GM23248 (cell line): ENCODE results near the gene RTN4RL2. TPM values are rescaled to one million over a fixed set of nuclear protein-coding genes. Genes with fewer than 3 reads are reported as not detected.
A peak's percentile ranks its signal among the peaks of the same experiment; 100 is the strongest.

Experiments
- DNase-seq: peaks from one replicate; pipeline ENCODE4 v3.0.0-alpha.2; 2015
- H2AFZ ChIP-seq: fragments of 200-600 bp; sonication (generic); 2 replicates; pipeline ENCODE4 v1.6.1; 2016; ENCODE audit warnings: antibody characterized with exemption
- H3F3A ChIP-seq: fragments of 200-600 bp; sonication (generic); 2 replicates; pipeline ENCODE4 v1.6.1; 2016; ENCODE audit warnings: mild to moderate bottlenecking, antibody characterized with exemption, mixed run types; ENCODE audit not compliant: insufficient read depth
- H3K27ac ChIP-seq: fragments of 200-600 bp; sonication (generic); 2 replicates; pipeline ENCODE4 v1.5.1; 2016; ENCODE audit warnings: mild to moderate bottlenecking
- H3K27me3 ChIP-seq: fragments of 200-600 bp; sonication (generic); replicated peaks from 2 replicates; pipeline ENCODE4 v1.6.1; 2016; ENCODE audit warnings: mild to moderate bottlenecking; ENCODE audit not compliant: insufficient read depth
- H3K36me3 ChIP-seq: fragments of 200-600 bp; sonication (generic); 2 replicates; pipeline ENCODE4 v1.6.1; 2016; ENCODE audit warnings: low read depth, mild to moderate bottlenecking
- H3K4me1 ChIP-seq: fragments of 200-600 bp; sonication (generic); 2 replicates; pipeline ENCODE4 v1.6.1; 2016; ENCODE audit warnings: mild to moderate bottlenecking; ENCODE audit not compliant: insufficient read depth
- H3K4me2 ChIP-seq: fragments of 200-600 bp; sonication (generic); one replicate; pipeline ENCODE4 v1.6.1; 2016; ENCODE audit warnings: mild to moderate bottlenecking; ENCODE audit not compliant: unreplicated experiment
- H3K4me3 ChIP-seq: fragments of 200-600 bp; sonication (generic); 2 replicates; pipeline ENCODE4 v1.5.1; 2016; ENCODE audit warnings: mild to moderate bottlenecking
- H3K79me2 ChIP-seq: fragments of 200-600 bp; sonication (generic); 2 replicates; pipeline ENCODE4 v1.6.1; 2016; ENCODE audit warnings: mild to moderate bottlenecking; ENCODE audit not compliant: insufficient read depth
- H3K9ac ChIP-seq: fragments of 200-600 bp; sonication (generic); 2 replicates; pipeline ENCODE4 v1.6.1; 2016; ENCODE audit warnings: mild to moderate bottlenecking
- H3K9me2 ChIP-seq: fragments of 200-600 bp; sonication (generic); 2 replicates; pipeline ENCODE4 v1.6.1; 2016; ENCODE audit warnings: mixed run types, mild to moderate bottlenecking, moderate library complexity; ENCODE audit not compliant: insufficient read depth
- H3K9me3 ChIP-seq: fragments of 200-600 bp; sonication (generic); one replicate; pipeline ENCODE4 v1.6.1; 2017; ENCODE audit warnings: low read depth
- H4K20me1 ChIP-seq: fragments of 200-600 bp; sonication (generic); 2 replicates; pipeline ENCODE4 v1.6.0; 2016; ENCODE audit not compliant: insufficient read depth
- EZH2 ChIP-seq: fragments of 200-600 bp; sonication (generic); IDR thresholded peaks from 2 replicates; pipeline ENCODE4 v1.6.1; 2018; ENCODE audit warnings: antibody characterized with exemption, mild to moderate bottlenecking; ENCODE audit not compliant: insufficient read depth, poor library complexity, severe bottlenecking
- EZH2phosphoT487 ChIP-seq: fragments of 200-600 bp; sonication (generic); IDR thresholded peaks from 2 replicates; pipeline ENCODE4 v1.6.1; 2018; ENCODE audit warnings: antibody characterized with exemption, moderate library complexity, mild to moderate bottlenecking, low read depth; ENCODE audit not compliant: insufficient read depth
- WGBS, 2 experiments: methylation state at CpG; one replicate each; pipeline ENCODE4 v1.1.6; 2015 to 2017; ENCODE audit warnings: low lambda C conversion rate in 2 of 2, low coverage in 1 of 2; ENCODE audit errors: missing lambda C conversion rate in 2 of 2; 5-methylcytosine and 5-hydroxymethylcytosine counted together
- in situ Hi-C: fragments of 300-500 bp; cut with MboI; formaldehyde crosslinking; loops from 2 replicates; pipeline ENCODE4 v1.15.0; 2020
- polyA plus RNA-seq: library from polyadenylated mRNA; unstranded; fragments of >200 nt; fragmentation: Nextera tagmentation; extraction: Ambion mirVana; gene quantifications from 2 replicates; pipeline ENCODE4 v1.2.1, GENCODE V29; 2016
- total RNA-seq: library from RNA; depleted of rRNA; stranded (reverse); fragments of >200 nt; shearing (Covaris generic); gene quantifications from 2 replicates; pipeline ENCODE4 v1.2.3, GENCODE V29; 2014

RTN4RL2 gene
- total and polyA plus RNA-seq, 2 experiments from 2014 or later = 0.32 to 1.1 TPM

DNA sequence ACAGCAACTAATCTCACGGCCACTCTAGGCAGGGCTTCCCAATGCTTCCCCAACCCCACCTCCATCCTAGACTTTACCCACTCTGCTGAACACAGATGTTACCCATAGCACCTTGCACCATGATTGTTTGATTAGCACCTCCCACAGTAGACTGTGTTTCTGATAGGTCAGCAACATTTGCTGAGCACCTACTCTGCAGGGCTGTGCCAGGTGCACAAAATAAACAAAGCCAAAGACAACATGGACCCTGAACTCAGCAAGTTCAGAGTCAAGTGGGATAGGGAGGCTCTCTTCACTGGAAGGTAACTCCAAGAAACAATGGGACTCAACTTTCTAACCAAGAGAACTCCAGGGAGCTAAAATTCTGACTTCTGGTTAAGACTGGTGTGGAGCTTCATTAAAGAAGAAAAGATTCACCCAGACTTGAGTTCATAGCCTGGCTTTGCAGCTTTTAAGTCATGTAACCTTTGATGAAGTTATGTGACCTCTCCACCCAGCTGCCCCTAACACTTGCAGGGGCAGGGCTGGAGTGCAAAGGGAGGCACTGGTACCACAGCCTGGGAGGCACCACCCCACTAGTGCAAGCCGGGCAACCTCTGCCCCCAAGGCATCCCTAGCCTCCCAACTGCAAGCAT, 6.7 kb upstream of the RTN4RL2 start:
- Histone ChIP-seq H3K4me2 (no peak overlapping the region), H3K4me3 (no peak overlapping the region), H3K79me2 (no peaks in the 10 kb centered on the region), H2AFZ (no peak overlapping the region), H3F3A (no peaks in the 10 kb centered on the region), H3K4me1 (no peaks in the 10 kb centered on the region), H4K20me1 (no peaks in the 10 kb centered on the region), H3K9me2 (no peaks in the 10 kb centered on the region), H3K9ac (no peak overlapping the region), H3K27me3 (peaks cover 3% of the 10 kb centered on the region; the same call in 1 of the 2 replicates), H3K36me3 (no peaks in the 10 kb centered on the region), H3K27ac (no peak overlapping the region), H3K9me3 (no peaks in the 10 kb centered on the region)
- no peak for DNase-seq
- WGBS, 2 experiments = 62 to 64% methylated on average over 2 of the region's 2 CpGs
- TF ChIP-seq EZH2 = no peak
- no peak for TF ChIP-seq EZH2phosphoT487
- in situ Hi-C loops = loop anchor here (10.0 kb wide), 1 partner anchor 71 kb away; no protein-coding TSS in a partner anchor

DNA sequence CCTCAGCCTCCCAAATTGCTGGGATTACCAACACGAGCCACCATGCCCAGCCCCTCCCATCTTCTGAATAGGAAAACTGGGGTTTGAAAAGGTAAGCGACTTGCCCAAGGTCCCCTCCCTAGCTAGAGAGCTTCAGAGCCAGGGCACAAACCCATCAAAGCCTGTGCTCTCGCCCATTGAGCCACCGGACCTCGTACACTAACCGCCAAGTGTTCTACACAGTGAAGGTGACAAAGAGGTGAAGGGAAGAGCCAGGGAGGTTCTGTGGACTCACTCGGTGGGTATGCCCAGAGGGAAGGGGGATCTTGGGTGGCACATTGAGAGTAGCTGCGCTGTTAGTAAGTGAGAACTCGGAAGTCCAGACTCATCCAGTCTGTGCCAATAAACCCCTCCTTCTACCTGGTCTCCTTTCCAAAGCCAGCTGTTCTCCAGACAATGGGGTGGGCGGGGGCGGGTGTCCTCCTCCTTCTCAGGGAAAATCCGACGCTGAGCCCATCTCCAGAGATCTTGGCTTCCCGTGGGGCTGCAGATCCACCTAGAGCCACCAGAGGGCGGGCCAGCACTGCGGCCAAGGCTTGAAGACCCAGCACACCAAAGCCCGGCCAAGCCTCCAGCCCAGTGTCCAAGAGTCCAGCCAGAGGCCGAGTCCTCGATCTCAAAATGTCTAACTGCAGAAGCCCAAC, 3.2 kb upstream of the RTN4RL2 start:
- no peaks in the 10 kb centered on the region for H3K9me2 ChIP-seq
- H3K9me3 ChIP-seq = no peaks in the 10 kb centered on the region
- 8% methylated on average over 18 of the region's 19 CpGs for WGBS, 2 experiments
- no peaks in the 10 kb centered on the region for H3K79me2 ChIP-seq
- no peak overlapping the region for H3K27ac ChIP-seq
- no peaks in the 10 kb centered on the region for H3K36me3 ChIP-seq
- no peaks in the 10 kb centered on the region for H3F3A ChIP-seq
- no peak for TF ChIP-seq EZH2phosphoT487
- no peak for TF ChIP-seq EZH2
- no peak overlapping the region for H2AFZ ChIP-seq
- peak overlapping the region; percentile 33 for H3K4me2 ChIP-seq
- no peaks in the 10 kb centered on the region; the same call in 1 of the 2 replicates for H3K4me1 ChIP-seq
- no peaks in the 10 kb centered on the region for H4K20me1 ChIP-seq
- no peak overlapping the region for H3K4me3 ChIP-seq
- peak; percentile 88 for DNase-seq
- H3K27me3 ChIP-seq = peaks cover 10% of the 10 kb centered on the region
- no peak overlapping the region for H3K9ac ChIP-seq
- in situ Hi-C loops = loop anchor here (10.0 kb wide), 1 partner anchor 68 kb away; no protein-coding TSS in a partner anchor

DNA sequence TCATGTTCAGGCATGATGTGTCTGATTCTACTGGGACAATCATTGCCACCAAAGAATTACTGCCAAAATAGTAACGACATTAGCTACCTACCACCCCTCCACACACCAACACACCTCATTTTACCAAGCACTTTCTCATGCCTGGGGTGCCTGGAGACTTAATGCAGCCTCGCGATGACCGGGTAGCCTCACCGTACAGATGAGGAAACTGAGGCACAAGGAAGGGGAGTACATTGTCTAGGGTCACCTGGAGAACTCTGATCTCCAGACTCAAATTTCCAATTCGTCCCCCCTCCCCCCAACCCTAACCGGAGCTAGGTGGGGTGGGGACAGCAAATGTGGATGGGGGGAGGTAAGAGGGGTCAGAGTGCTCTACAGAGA, 2.7 kb upstream of the RTN4RL2 start:
- no peaks in the 10 kb centered on the region for H3F3A ChIP-seq
- H3K4me3 ChIP-seq = no peak overlapping the region
- no peaks in the 10 kb centered on the region; the same call in 1 of the 2 replicates for H3K4me1 ChIP-seq
- 4 to 13% methylated on average over 6 to 7 of the region's 7 CpGs for WGBS, 2 experiments
- peaks cover 10% of the 10 kb centered on the region for H3K27me3 ChIP-seq
- H3K9me3 ChIP-seq = no peaks in the 10 kb centered on the region
- in situ Hi-C loops = loop anchor here (10.0 kb wide), 1 partner anchor 67 kb away; no protein-coding TSS in a partner anchor
- H3K79me2 ChIP-seq = no peaks in the 10 kb centered on the region
- H3K27ac ChIP-seq = no peak overlapping the region
- peak overlapping the region; percentile 33 for H3K4me2 ChIP-seq
- H2AFZ ChIP-seq = no peak overlapping the region
- no peaks in the 10 kb centered on the region for H3K9me2 ChIP-seq
- H3K36me3 ChIP-seq = no peaks in the 10 kb centered on the region
- no peak for DNase-seq
- TF ChIP-seq EZH2 (no peak), EZH2phosphoT487 (no peak)
- H3K9ac ChIP-seq = no peak overlapping the region
- no peaks in the 10 kb centered on the region for H4K20me1 ChIP-seq

DNA sequence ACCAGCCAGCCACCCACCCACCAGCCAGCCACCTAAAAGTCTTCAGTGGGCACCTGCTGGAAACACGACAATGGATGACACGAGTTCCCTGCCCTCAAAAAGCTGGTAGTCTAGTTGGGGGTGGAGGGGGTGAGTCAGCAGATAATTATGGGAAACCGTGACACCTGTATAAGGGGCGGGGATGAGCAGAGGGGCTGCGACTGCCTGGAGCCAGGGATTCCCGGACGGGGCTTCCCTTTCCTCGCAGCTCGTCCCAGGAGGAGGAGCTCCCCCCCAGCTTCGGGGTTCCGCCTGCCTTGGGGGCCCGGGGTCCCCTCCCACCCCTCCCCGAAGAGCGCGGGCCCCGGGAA, 2.3 kb upstream of the RTN4RL2 start:
- Histone ChIP-seq H3K9me3 (no peaks in the 10 kb centered on the region), H3K4me3 (peak overlapping the region; percentile 66), H4K20me1 (no peaks in the 10 kb centered on the region), H3K36me3 (no peaks in the 10 kb centered on the region), H3K79me2 (no peaks in the 10 kb centered on the region), H3K9ac (no peak overlapping the region), H3K4me1 (no peaks in the 10 kb centered on the region; the same call in 1 of the 2 replicates), H3K4me2 (peak overlapping the region; percentile 81), H3K27me3 (peaks cover 10% of the 10 kb centered on the region), H3K27ac (no peak overlapping the region), H3F3A (no peaks in the 10 kb centered on the region), H2AFZ (0 out of 2 replicates have a peak overlapping the region, but pooled peaks have one; percentile 70), H3K9me2 (no peaks in the 10 kb centered on the region)
- in situ Hi-C loops = loop anchor here (10.0 kb wide), 1 partner anchor 67 kb away; no protein-coding TSS in a partner anchor
- TF ChIP-seq EZH2phosphoT487 = no peak
- TF ChIP-seq EZH2 = no peak
- peak; percentile 18 for DNase-seq
- WGBS, 2 experiments = 8 to 19% methylated on average over 7 to 8 of the region's 16 CpGs
